H1 (cell line): ENCODE measurements around the gene PRRG3. TPM values are rescaled to one million over a fixed set of nuclear protein-coding genes. Genes with fewer than 3 reads are reported as not detected.

Source experiments
- ATF2 ChIP-seq: IDR thresholded peaks from 2 replicates; pipeline ENCODE4 v1.6.1; 2012; ENCODE audit warnings: low read length, inconsistent platforms
- BCL11A ChIP-seq, 2 experiments: IDR thresholded peaks; one replicate each; pipeline ENCODE4 v1.6.1; 2011; ENCODE audit warnings: low read depth in 2 of 2, low read length in 2 of 2, mild to moderate bottlenecking in 2 of 2
- CHD7 ChIP-seq: fragments of 300-600 bp; sonication (generic); IDR thresholded peaks from 2 replicates; pipeline ENCODE4 v1.7.1; 2012; ENCODE audit warnings: low read length, moderate library complexity, mild to moderate bottlenecking, inconsistent platforms; ENCODE audit not compliant: insufficient replicate concordance
- JUND ChIP-seq: IDR thresholded peaks from 2 replicates; pipeline ENCODE4 v1.6.1; 2011; ENCODE audit warnings: mild to moderate bottlenecking, improper control_type of control experiment, low read length
- PHF8 ChIP-seq: fragments of 200-600 bp; sonication (generic); conservative IDR thresholded peaks from 2 replicates; pipeline ENCODE4 v1.7.1; 2012; ENCODE audit warnings: low read depth, mild to moderate bottlenecking, inconsistent platforms, low read length, moderate library complexity
- POLR2AphosphoS5 ChIP-seq: IDR thresholded peaks from 2 replicates; pipeline ENCODE4 v1.6.1; 2011; ENCODE audit warnings: low read depth, low read length
- RFX5 ChIP-seq: IDR thresholded peaks from 2 replicates; pipeline ENCODE4 v1.6.1; 2011; ENCODE audit warnings: low read depth, low read length, improper control_type of control experiment, borderline replicate concordance
- RNF2 ChIP-seq: fragments of 200-900, 300-1000 bp; sonication (generic); IDR thresholded peaks from 2 replicates; pipeline ENCODE4 v1.7.1; 2016; ENCODE audit warnings: borderline replicate concordance, low read depth, mild to moderate bottlenecking, antibody characterized with exemption, low read length; ENCODE audit not compliant: poor library complexity, severe bottlenecking; ENCODE audit errors: missing control alignments
- SP2 ChIP-seq: IDR thresholded peaks from 2 replicates; pipeline ENCODE4 v1.6.1; 2012; ENCODE audit warnings: mild to moderate bottlenecking, low read length, inconsistent platforms
- polyA plus RNA-seq, 7 experiments: library from polyadenylated mRNA; depleted of rRNA in 3 of 7; stranded (reverse) in 5 of 7; unstranded in 2 of 7; fragments of >200 nt in 5 of 7; fragments of 200-250 nt in 2 of 7; gene quantifications; 1 replicate in 5 of 7; 2 replicates in 1 of 7; 4 replicates in 1 of 7; pipeline versions ENCODE4 v1.2.1 to v1.2.3, GENCODE V29; 2011 to 2013; ENCODE audit warnings: missing spikeins in 2 of 7, mixed read lengths in 2 of 7
- total RNA-seq: library from RNA; stranded (reverse); fragmentation: NEBNext Ultra II Directional; extraction: Animal tissue kit (Norgen Biotek cat#: 25700); gene quantifications from 2 replicates; pipeline ENCODE4 v1.2.1, GENCODE V29; 2021

Gene PRRG3
- total and polyA plus RNA-seq, 2 of the 8 experiments (the other 6 are each of a cell fraction or from before 2014, with no cell fraction given), result 4.2 to 5.4 TPM

- no peak for TF ChIP-seq CHD7
- TF ChIP-seq POLR2AphosphoS5, result no peak
- TF ChIP-seq ATF2, result no peak
- TF ChIP-seq RFX5, result no peak
- no peak for TF ChIP-seq BCL11A (IDR thresholded peaks at IDR 0.05; ENCODE audit: low read depth in 2 of 2, low read length in 2 of 2)
- TF ChIP-seq RNF2, result no peak
- no peak for TF ChIP-seq SP2
- no peak for TF ChIP-seq PHF8
- TF ChIP-seq JUND, result no peak
Measured at GRCh38 chrX:151754047-151754429, 58.8 kb downstream of the PRRG3 start (continued).
